ENCODE measurements around the gene UEVLD. TPM values are rescaled to one million over a fixed set of nuclear protein-coding genes. Genes with fewer than 3 reads are reported as not detected.

UEVLD gene
- total RNA-seq, 1 donor from 2014 or later, result 9.2 TPM

- H3K36me3 Mint-ChIP-seq (ENCODE audit: unreplicated experiment), result no peaks in the 10 kb centered on the region
- no peak overlapping the region for H3K27ac Mint-ChIP-seq (ENCODE audit: unreplicated experiment)
- no peaks in the 10 kb centered on the region for H3K9me3 Mint-ChIP-seq (ENCODE audit: unreplicated experiment)
- no peak for TF ChIP-seq CTCF (IDR thresholded peaks at IDR 0.05; ENCODE audit: partially characterized antibody, unreplicated experiment)
- no peak for DNase-seq
- H3K27me3 Mint-ChIP-seq (ENCODE audit: unreplicated experiment), result no peaks in the 10 kb centered on the region
- no peaks in the 10 kb centered on the region for H3K4me1 Mint-ChIP-seq (ENCODE audit: low read depth, unreplicated experiment)
- H3K4me3 Mint-ChIP-seq (ENCODE audit: unreplicated experiment), result no peak overlapping the region
These were observed 22.1 kb downstream of the UEVLD start for GRCh38 chr11:18566406-18566805.

GRCh38 chr11:18564149-18564548 lies 24.4 kb downstream of the UEVLD start:
- Mint-ChIP-seq H3K9me3 (ENCODE audit: unreplicated experiment) (no peaks in the 10 kb centered on the region), H3K27ac (ENCODE audit: unreplicated experiment) (no peak overlapping the region), H3K4me1 (ENCODE audit: low read depth, unreplicated experiment) (no peaks in the 10 kb centered on the region), H3K27me3 (ENCODE audit: unreplicated experiment) (no peaks in the 10 kb centered on the region), H3K36me3 (ENCODE audit: unreplicated experiment) (no peaks in the 10 kb centered on the region), H3K4me3 (ENCODE audit: unreplicated experiment) (no peak overlapping the region)
- TF ChIP-seq CTCF (IDR thresholded peaks at IDR 0.05; ENCODE audit: partially characterized antibody, unreplicated experiment), result no peak
- DNase-seq, result no peak

- Mint-ChIP-seq H3K4me3 (ENCODE audit: unreplicated experiment) (no peak overlapping the region), H3K27ac (ENCODE audit: unreplicated experiment) (no peak overlapping the region), H3K9me3 (ENCODE audit: unreplicated experiment) (no peaks in the 10 kb centered on the region), H3K36me3 (ENCODE audit: unreplicated experiment) (no peaks in the 10 kb centered on the region), H3K27me3 (ENCODE audit: unreplicated experiment) (no peaks in the 10 kb centered on the region), H3K4me1 (ENCODE audit: low read depth, unreplicated experiment) (no peaks in the 10 kb centered on the region)
- DNase-seq, result no peak
- TF ChIP-seq CTCF (IDR thresholded peaks at IDR 0.05; ENCODE audit: partially characterized antibody, unreplicated experiment), result no peak
These were observed 25.3 kb downstream of the UEVLD start for GRCh38 chr11:18563090-18563730.

- no peaks in the 10 kb centered on the region for H3K9me3 Mint-ChIP-seq (ENCODE audit: unreplicated experiment)
- DNase-seq, result no peak
- H3K27ac Mint-ChIP-seq (ENCODE audit: unreplicated experiment), result no peak overlapping the region
- no peaks in the 10 kb centered on the region for H3K4me1 Mint-ChIP-seq (ENCODE audit: low read depth, unreplicated experiment)
- no peaks in the 10 kb centered on the region for H3K36me3 Mint-ChIP-seq (ENCODE audit: unreplicated experiment)
- TF ChIP-seq CTCF (IDR thresholded peaks at IDR 0.05; ENCODE audit: partially characterized antibody, unreplicated experiment), result no peak
- no peaks in the 10 kb centered on the region for H3K27me3 Mint-ChIP-seq (ENCODE audit: unreplicated experiment)
- no peak overlapping the region for H3K4me3 Mint-ChIP-seq (ENCODE audit: unreplicated experiment)
These were observed 40.5 kb downstream of the UEVLD start for GRCh38 chr11:18548001-18548400.

GRCh38 chr11:18540207-18541009 lies 48.1 kb downstream of the UEVLD start:
- Mint-ChIP-seq H3K27me3 (ENCODE audit: unreplicated experiment) (peaks cover 2% of the 10 kb centered on the region), H3K4me3 (ENCODE audit: unreplicated experiment) (no peak overlapping the region), H3K4me1 (ENCODE audit: low read depth, unreplicated experiment) (no peaks in the 10 kb centered on the region), H3K27ac (ENCODE audit: unreplicated experiment) (no peak overlapping the region), H3K9me3 (ENCODE audit: unreplicated experiment) (no peaks in the 10 kb centered on the region), H3K36me3 (ENCODE audit: unreplicated experiment) (no peaks in the 10 kb centered on the region)
- TF ChIP-seq CTCF (IDR thresholded peaks at IDR 0.05; ENCODE audit: partially characterized antibody, unreplicated experiment), result no peak
- no peak for DNase-seq
